Heart left ventricle (tissue), 13 donors: Measurements from ENCODE around the gene RREB1.

ENCODE experiments used
- POLR2A ChIP-seq, 2 donors: fragments of 450-650 bp; IDR thresholded peaks; one replicate each; pipeline ENCODE4 v1.6.1; 2017; ENCODE audit warnings: antibody characterized with exemption in 2 of 2, mild to moderate bottlenecking in 2 of 2, moderate library complexity in 2 of 2
- TF ChIP-seq, protein P1 (sequence below), 12 donors: fragments of 200-600 bp; sonication (generic) in 4 of 12; IDR thresholded peaks; one replicate each; pipeline versions ENCODE4 v1.5.0 to v1.8.0; 2018 to 2022; ENCODE audit warnings: antibody characterized with exemption in 12 of 12, mild to moderate bottlenecking in 5 of 12
- donor health status: ischemic (EF 13 %, LVEDD 7.1; RV severe dilation, severe dysfunction).
- donor health status: DM: no; HTN: yes; CAD: no.
- donor health status: DM: no; HTN: no; CAD: no.
- donor health status: ischemic (EF 25% LVEDD 6.9; RV normal size, moderate dysfunction).
- donor health status: ischemic (EF 25% LVEDD 5.7; RV mildly dilated, moderate dysfunction).
- donor health status: ischemic (EF 35%, LVEDD 5.7; RV mildly dilated, moderate dysfunction).
- donor health status: nonischemic (EF 11% LVEDD 7.7; RV severe dilation, severe dysfunction).
- donor health status: DM: yes; HTN: yes; CAD: no.
- donor health status: PGD.
- donor health status: ischemic (EF 29% LVEDD 5.4; RV normal size, mild dysfunction).
- donor health status: nonischemic (EF 23%, LVEDD 6.1; RV moderate dilation, normal function).

DNA sequence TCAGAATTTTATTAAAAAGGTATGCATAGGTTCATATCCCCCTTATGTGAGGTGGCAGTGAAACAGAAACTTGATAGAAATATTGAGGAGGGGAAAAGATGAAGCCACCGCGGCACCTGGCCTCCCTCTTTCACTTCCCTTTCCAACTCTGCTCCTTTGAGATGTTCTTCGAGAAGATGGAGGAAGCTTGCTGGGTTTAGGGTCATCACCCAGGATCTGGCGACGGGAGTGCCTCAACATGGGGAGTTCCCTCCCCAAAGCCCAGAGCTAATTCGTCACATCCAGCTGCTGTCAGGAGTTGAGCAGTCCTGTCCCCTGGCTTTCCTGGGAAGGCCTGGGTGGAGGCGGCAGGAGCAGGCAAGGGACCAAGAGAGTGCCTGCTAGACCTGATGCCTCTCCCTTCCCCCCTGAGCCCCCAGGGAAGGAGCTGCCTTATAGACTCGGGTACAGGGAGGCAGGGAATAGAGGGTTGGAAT is 29.1 kb downstream of the RREB1 start:
- TF ChIP-seq, protein P1, sequence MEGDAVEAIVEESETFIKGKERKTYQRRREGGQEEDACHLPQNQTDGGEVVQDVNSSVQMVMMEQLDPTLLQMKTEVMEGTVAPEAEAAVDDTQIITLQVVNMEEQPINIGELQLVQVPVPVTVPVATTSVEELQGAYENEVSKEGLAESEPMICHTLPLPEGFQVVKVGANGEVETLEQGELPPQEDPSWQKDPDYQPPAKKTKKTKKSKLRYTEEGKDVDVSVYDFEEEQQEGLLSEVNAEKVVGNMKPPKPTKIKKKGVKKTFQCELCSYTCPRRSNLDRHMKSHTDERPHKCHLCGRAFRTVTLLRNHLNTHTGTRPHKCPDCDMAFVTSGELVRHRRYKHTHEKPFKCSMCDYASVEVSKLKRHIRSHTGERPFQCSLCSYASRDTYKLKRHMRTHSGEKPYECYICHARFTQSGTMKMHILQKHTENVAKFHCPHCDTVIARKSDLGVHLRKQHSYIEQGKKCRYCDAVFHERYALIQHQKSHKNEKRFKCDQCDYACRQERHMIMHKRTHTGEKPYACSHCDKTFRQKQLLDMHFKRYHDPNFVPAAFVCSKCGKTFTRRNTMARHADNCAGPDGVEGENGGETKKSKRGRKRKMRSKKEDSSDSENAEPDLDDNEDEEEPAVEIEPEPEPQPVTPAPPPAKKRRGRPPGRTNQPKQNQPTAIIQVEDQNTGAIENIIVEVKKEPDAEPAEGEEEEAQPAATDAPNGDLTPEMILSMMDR (IDR thresholded peaks at IDR 0.05): no peak
- TF ChIP-seq POLR2A (IDR thresholded peaks at IDR 0.05): no peak
